Testis (tissue), 2 donors: ENCODE data around the gene RNF168.

Experiments used
- POLR2A ChIP-seq: fragments of 450-650 bp; IDR thresholded peaks from one replicate; pipeline ENCODE4 v1.6.1; 2017; ENCODE audit warnings: antibody characterized with exemption, mild to moderate bottlenecking, moderate library complexity
- TF ChIP-seq, protein P1 (sequence below), 3 experiments: fragments of 450-650 bp in 2 of 3; fragments of 200-600 bp in 1 of 3; sonication (generic) in 1 of 3; IDR thresholded peaks; one replicate each; pipeline ENCODE4 v1.5.1; 2016 to 2019; ENCODE audit warnings: antibody characterized with exemption in 3 of 3, mild to moderate bottlenecking in 2 of 3, moderate library complexity in 1 of 3

DNA sequence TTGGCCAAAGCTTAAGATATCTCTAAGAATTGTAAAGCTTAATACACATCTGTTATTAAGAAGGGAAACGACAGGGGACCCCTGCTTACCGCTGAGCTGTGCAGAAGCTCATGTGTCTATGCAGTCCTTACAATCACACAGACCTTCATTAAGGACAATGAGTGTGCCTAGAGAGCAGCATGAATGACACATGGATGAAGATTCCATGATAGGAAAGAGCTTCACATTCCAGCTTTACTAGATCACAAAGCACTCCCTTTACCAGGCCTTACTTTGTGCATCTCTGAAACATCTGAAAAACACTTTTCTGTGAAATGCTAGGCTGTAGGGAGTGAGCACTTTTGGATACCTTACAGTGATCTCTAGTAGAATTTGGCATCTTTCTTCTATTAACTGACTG is 32.0 kb downstream of the RNF168 start:
- no peak for TF ChIP-seq POLR2A
- TF ChIP-seq, protein P1, sequence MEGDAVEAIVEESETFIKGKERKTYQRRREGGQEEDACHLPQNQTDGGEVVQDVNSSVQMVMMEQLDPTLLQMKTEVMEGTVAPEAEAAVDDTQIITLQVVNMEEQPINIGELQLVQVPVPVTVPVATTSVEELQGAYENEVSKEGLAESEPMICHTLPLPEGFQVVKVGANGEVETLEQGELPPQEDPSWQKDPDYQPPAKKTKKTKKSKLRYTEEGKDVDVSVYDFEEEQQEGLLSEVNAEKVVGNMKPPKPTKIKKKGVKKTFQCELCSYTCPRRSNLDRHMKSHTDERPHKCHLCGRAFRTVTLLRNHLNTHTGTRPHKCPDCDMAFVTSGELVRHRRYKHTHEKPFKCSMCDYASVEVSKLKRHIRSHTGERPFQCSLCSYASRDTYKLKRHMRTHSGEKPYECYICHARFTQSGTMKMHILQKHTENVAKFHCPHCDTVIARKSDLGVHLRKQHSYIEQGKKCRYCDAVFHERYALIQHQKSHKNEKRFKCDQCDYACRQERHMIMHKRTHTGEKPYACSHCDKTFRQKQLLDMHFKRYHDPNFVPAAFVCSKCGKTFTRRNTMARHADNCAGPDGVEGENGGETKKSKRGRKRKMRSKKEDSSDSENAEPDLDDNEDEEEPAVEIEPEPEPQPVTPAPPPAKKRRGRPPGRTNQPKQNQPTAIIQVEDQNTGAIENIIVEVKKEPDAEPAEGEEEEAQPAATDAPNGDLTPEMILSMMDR (IDR thresholded peaks at IDR 0.05): no peak
